OCI-LY3 (cell line): ENCODE results near the gene GATAD2B.

Source experiments
- H2AFZ ChIP-seq: fragments of 200-600, 300-600 bp; shearing (Covaris generic); 2 replicates; pipeline ENCODE4 v1.6.0; 2014; ENCODE audit warnings: antibody characterized with exemption, low read depth, low read length
- H3K27ac ChIP-seq: fragments of 200-600, 300-600 bp; sonication (generic); 2 replicates; pipeline ENCODE4 v1.5.1; 2014; ENCODE audit warnings: mild to moderate bottlenecking, low read length, moderate library complexity, mixed read lengths
- H3K27me3 ChIP-seq: fragments of 200-600, 300-600 bp; sonication (generic); 2 replicates; pipeline ENCODE4 v1.6.1; 2014; ENCODE audit warnings: low read depth, low read length, mixed read lengths
- H3K36me3 ChIP-seq: fragments of 200-600, 300-600 bp; sonication (generic); replicated peaks from 2 replicates; pipeline ENCODE3; 2014; ENCODE audit warnings: low read depth, low read length, mixed read lengths
- H3K4me1 ChIP-seq: fragments of 300-600, 200-600 bp; sonication (generic); 2 replicates; pipeline ENCODE4 v1.6.1; 2014; ENCODE audit warnings: low read length, mixed read lengths
- H3K4me2 ChIP-seq: fragments of 200-600, 300-600 bp; sonication (generic); 2 replicates; pipeline ENCODE4 v1.6.1; 2014; ENCODE audit warnings: low read length, mixed read lengths
- H3K4me3 ChIP-seq: fragments of 300-600, 200-600 bp; sonication (generic); 2 replicates; pipeline ENCODE4 v1.5.1; 2014; ENCODE audit warnings: antibody characterized with exemption, mild to moderate bottlenecking, low read length, moderate library complexity
- H3K79me2 ChIP-seq: fragments of 300-600, 200-600 bp; shearing (Covaris generic); 2 replicates; pipeline ENCODE4 v1.6.1; 2014; ENCODE audit warnings: mild to moderate bottlenecking, low read length, mixed read lengths
- H3K9ac ChIP-seq: fragments of 300-600, 200-600 bp; shearing (Covaris generic); 2 replicates; pipeline ENCODE4 v1.6.0; 2014; ENCODE audit warnings: mild to moderate bottlenecking, low read length, moderate library complexity
- H3K9me3 ChIP-seq: fragments of 200-600, 300-600 bp; shearing (Covaris generic); 2 replicates; pipeline ENCODE4 v1.6.1; 2014; ENCODE audit warnings: low read length, mixed read lengths; ENCODE audit not compliant: insufficient read depth
- H4K20me1 ChIP-seq: fragments of 200-600, 300-600 bp; sonication (generic); 2 replicates; pipeline ENCODE4 v1.6.1; 2016; ENCODE audit warnings: low read length, mixed read lengths; ENCODE audit not compliant: insufficient read depth
- EZH2phosphoT487 ChIP-seq: fragments of 200-600 bp; shearing (Covaris generic); IDR thresholded peaks from 2 replicates; pipeline ENCODE4 v1.6.1; 2018; ENCODE audit warnings: antibody characterized with exemption, mixed run types, low read depth
- TF ChIP-seq, protein P1 (sequence below): fragments of 200-600, 300-600 bp; sonication (generic); IDR thresholded peaks from 2 replicates; pipeline ENCODE4 v1.5.1; 2014; ENCODE audit warnings: antibody characterized with exemption, low read length, low read depth

GATAD2B gene

DNA sequence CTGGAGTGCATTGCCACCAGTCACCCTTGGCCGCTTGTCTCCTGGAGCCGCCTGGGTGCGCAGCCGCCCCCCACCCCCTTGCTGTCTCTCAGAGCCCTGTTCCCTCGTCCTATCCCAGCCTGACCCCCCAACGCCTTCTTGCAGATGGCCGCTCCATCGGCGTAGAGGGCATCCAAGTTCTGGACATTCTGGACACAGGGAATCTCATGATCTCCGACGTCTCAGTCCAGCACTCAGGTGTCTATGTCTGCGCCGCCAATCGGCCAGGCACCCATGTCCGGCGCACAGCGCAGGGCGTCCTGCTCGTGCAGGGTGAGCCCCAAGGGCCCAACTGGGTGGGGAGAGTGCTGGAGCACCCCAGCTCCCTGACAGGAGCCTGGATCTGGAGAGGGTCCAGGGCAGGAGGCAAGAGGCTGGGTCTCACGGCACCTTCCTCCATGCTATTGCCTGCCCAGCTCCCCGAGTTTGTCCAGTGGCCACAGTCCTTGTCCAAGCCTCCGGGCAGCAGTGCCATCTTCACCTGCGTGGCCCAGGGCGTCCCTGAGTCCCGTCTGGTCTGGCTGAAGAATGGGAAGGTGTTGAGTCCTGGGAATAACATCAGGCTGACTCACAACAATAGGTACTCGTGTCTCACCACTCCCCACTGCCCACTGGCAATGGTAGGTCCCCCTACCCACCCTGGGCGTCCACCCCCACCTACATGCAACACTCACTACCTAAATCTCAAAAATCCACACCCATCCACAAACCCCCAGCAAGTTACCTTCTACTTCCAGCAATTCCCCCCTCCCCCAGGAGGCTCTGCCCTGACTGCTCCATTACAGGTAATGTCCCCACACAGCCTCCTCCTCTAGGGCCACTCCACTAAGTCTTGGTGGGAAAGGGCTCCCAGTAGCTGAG is 123.0 kb downstream of the GATAD2B start:
- TF ChIP-seq, protein P1, sequence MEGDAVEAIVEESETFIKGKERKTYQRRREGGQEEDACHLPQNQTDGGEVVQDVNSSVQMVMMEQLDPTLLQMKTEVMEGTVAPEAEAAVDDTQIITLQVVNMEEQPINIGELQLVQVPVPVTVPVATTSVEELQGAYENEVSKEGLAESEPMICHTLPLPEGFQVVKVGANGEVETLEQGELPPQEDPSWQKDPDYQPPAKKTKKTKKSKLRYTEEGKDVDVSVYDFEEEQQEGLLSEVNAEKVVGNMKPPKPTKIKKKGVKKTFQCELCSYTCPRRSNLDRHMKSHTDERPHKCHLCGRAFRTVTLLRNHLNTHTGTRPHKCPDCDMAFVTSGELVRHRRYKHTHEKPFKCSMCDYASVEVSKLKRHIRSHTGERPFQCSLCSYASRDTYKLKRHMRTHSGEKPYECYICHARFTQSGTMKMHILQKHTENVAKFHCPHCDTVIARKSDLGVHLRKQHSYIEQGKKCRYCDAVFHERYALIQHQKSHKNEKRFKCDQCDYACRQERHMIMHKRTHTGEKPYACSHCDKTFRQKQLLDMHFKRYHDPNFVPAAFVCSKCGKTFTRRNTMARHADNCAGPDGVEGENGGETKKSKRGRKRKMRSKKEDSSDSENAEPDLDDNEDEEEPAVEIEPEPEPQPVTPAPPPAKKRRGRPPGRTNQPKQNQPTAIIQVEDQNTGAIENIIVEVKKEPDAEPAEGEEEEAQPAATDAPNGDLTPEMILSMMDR = no peak
- no peak for TF ChIP-seq EZH2phosphoT487
- no peak overlapping the region for H3K9ac ChIP-seq
- no peak overlapping the region for H3K4me2 ChIP-seq
- no peak overlapping the region for H2AFZ ChIP-seq
- no peaks in the 10 kb centered on the region; the same call in 1 of the 2 replicates for H3K79me2 ChIP-seq
- peaks cover 18% of the 10 kb centered on the region for H3K36me3 ChIP-seq
- H3K4me3 ChIP-seq = no peak overlapping the region
- H3K27ac ChIP-seq = no peak overlapping the region
- H4K20me1 ChIP-seq = no peaks in the 10 kb centered on the region
- peaks cover 14% of the 10 kb centered on the region for H3K4me1 ChIP-seq
- H3K27me3 ChIP-seq = peaks cover 5% of the 10 kb centered on the region; the same call in 1 of the 2 replicates
- H3K9me3 ChIP-seq = no peaks in the 10 kb centered on the region

DNA sequence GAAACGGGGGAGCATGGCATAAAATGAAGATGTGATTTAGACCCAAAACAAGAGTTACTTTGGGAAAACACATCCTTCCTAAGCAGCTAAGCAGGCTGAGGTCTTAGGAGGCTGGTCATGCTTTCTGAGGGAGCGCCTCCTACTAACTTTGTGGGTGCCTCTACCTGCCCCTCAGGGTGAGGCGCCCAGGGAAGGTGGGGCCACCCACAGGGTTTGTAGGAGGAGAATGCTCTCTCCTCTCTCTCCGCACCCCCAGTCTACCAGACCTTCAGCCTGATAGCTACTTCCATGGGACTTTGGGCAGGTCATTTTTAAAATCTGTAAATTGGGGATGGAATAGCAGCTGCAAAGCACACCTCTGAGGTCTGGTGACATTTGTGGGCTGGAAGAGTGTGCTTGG is 123.8 kb downstream of the GATAD2B start:
- Histone ChIP-seq H4K20me1 (no peaks in the 10 kb centered on the region), H3K9ac (no peak overlapping the region), H3K79me2 (no peaks in the 10 kb centered on the region), H3K36me3 (peaks cover 11% of the 10 kb centered on the region), H3K4me2 (no peak overlapping the region), H2AFZ (no peak overlapping the region), H3K27ac (no peak overlapping the region), H3K27me3 (0 out of 2 replicates have a peak, but pooled peaks cover under 1% of the 10 kb centered on the region), H3K4me1 (peaks cover 6% of the 10 kb centered on the region), H3K9me3 (no peaks in the 10 kb centered on the region), H3K4me3 (no peak overlapping the region)
- TF ChIP-seq EZH2phosphoT487 = no peak
- TF ChIP-seq, protein P1 = no peak

DNA sequence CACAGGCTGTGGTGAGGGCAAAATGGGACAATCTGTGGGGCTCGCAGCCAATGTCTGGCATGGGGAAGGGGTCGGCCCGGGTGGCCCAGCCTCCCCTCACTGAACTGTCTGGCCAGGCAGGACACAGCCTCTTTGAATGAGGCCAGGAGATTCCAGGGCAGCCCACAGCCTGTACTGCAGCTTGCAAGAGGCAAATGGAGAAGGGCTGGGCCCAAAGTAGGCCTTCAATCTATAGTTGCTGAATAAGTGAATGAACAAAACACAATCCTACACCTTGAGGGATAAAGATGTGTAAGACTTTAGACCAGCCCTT is 124.3 kb downstream of the GATAD2B start:
- Histone ChIP-seq H3K27me3 (no peaks in the 10 kb centered on the region), H3K4me1 (peaks cover 6% of the 10 kb centered on the region), H3K27ac (no peak overlapping the region), H3K36me3 (peaks cover 6% of the 10 kb centered on the region), H3K4me2 (no peak overlapping the region), H3K4me3 (no peak overlapping the region), H2AFZ (no peak overlapping the region), H3K79me2 (no peaks in the 10 kb centered on the region), H3K9ac (no peak overlapping the region), H4K20me1 (no peaks in the 10 kb centered on the region), H3K9me3 (no peaks in the 10 kb centered on the region)
- TF ChIP-seq, protein P1 = no peak
- TF ChIP-seq EZH2phosphoT487 = no peak

DNA sequence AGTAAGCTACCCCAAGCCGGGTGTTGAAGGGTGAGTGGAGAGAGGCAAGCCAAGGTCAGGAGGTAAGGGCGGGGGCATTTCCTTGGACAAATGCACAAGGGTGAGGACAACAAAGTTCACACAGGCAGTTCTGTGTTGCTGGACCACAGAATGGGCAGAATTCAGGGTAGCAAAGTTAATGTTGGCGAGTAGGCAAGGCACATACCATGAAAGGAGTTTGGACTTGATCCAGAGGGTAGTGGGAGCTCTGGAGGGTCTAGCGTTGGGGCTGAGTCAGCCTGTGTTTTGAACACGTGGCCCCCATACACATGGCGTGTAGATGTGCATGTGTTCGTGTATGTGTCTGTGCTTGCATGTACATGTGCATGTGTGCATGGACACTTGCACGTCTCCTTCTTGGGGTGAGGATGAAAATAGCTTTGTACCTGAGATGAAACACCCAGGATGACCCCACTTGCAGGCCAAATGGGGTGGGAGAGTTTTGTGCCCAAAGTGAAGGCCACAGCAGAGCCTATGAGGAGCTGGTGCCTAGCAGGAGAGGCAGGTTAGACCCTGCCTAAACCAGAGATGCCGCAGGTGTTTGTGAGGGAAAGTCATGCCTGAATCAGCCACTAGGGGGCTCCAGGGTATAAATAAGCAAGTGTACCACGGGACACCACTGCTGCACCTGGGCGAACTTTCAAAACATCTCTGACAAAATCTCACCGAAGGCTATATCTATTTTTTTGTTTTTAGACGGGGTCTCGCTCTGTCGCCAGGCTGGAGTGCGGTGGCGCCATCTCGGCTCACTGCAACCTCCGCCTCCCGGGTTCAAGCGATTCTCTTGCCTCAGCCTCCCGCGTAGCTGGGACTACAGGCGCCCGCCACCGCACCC is 125.7 kb downstream of the GATAD2B start:
- no peaks in the 10 kb centered on the region for H4K20me1 ChIP-seq
- no peak overlapping the region for H2AFZ ChIP-seq
- TF ChIP-seq EZH2phosphoT487 = no peak
- TF ChIP-seq, protein P1 = peak; percentile 84
- H3K4me3 ChIP-seq = 0 out of 2 replicates have a peak overlapping the region, but pooled peaks have one; percentile 36
- no peak overlapping the region for H3K27ac ChIP-seq
- peaks cover 8% of the 10 kb centered on the region for H3K4me1 ChIP-seq
- H3K27me3 ChIP-seq = peaks cover 4% of the 10 kb centered on the region; the same call in 1 of the 2 replicates
- H3K79me2 ChIP-seq = no peaks in the 10 kb centered on the region
- no peaks in the 10 kb centered on the region for H3K9me3 ChIP-seq
- H3K4me2 ChIP-seq = peak overlapping the region; percentile 35
- H3K36me3 ChIP-seq = no peaks in the 10 kb centered on the region
- no peak overlapping the region for H3K9ac ChIP-seq
